Measurements from ENCODE around the gene GRB10. TPM values are rescaled to one million over a fixed set of nuclear protein-coding genes. Genes with fewer than 3 reads are reported as not detected.

Gene GRB10
- total RNA-seq, 4 donors from 2014 or later = 28.5 to 58.0 (median 53.0) TPM

DNA sequence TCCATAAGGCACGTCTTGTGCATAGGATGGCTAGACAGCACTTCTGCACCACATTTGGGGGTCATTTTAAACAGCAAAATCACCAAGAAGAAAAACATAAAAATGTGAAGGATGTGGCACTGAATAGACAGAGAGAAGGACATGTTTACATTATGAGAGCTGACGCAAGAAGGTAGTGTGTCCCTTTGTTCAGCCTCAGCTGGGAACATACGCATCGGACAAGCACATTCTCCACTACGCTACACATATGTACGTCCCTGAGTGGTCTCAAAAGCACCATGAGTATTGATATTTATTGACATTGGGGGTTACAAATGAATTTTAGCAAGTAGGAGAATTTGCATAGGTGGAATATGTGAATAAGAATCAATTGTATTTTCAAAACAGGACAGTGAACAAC is 237.7 kb downstream of the GRB10 start:
- no peak overlapping the region for H3K4me3 ChIP-seq
- 55 to 65% methylated on average over 3 to 6 of the region's 6 CpGs for WGBS, 2 donors (ENCODE audit: low coverage in 1 of 2)
- no peak overlapping the region for H3K27ac ChIP-seq
- ATAC-seq = no peak
- H3K27me3 ChIP-seq = no peaks in the 10 kb centered on the region
- H3K4me1 ChIP-seq = no peaks in the 10 kb centered on the region
- TF ChIP-seq, protein P1, sequence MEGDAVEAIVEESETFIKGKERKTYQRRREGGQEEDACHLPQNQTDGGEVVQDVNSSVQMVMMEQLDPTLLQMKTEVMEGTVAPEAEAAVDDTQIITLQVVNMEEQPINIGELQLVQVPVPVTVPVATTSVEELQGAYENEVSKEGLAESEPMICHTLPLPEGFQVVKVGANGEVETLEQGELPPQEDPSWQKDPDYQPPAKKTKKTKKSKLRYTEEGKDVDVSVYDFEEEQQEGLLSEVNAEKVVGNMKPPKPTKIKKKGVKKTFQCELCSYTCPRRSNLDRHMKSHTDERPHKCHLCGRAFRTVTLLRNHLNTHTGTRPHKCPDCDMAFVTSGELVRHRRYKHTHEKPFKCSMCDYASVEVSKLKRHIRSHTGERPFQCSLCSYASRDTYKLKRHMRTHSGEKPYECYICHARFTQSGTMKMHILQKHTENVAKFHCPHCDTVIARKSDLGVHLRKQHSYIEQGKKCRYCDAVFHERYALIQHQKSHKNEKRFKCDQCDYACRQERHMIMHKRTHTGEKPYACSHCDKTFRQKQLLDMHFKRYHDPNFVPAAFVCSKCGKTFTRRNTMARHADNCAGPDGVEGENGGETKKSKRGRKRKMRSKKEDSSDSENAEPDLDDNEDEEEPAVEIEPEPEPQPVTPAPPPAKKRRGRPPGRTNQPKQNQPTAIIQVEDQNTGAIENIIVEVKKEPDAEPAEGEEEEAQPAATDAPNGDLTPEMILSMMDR (IDR thresholded peaks at IDR 0.05) = no peak
- TF ChIP-seq EP300 (IDR thresholded peaks at IDR 0.05) (no peak), POLR2AphosphoS5 (IDR thresholded peaks at IDR 0.05) (no peak), POLR2A (IDR thresholded peaks at IDR 0.05) (no peak)
- no peaks in the 10 kb centered on the region for H3K36me3 ChIP-seq
- H3K9me3 ChIP-seq = no peaks in the 10 kb centered on the region

DNA sequence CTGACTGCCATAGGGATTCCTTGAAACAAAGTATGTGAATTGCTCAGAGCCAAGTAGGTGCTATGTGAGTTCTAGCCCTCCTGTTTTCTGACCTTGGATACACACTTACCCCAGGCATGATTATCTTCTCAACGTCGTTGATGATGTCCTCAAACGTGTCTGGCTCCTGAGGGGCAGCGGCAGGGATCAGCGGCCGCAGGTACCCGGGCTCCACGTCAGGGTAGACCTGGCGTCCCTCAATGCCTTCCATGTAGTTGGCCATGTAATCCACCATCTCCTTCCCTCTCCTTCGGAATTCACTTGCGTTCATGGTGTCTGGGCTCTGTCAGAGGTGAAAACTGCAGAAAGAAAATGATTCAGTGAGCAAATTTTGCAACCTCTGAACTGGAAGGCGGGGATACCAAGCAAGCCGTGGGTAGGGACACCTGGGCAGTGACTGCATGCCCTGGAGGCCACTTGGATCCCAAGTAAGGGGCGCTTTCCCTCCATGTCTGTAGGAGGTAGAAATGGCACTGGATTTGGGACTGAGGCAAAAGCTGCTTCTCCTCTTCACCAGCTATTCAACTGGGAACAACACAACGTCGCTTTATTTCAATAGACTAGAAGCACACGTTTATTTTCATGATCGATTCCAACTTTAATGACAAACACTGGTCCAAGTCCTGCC is 238.8 kb downstream of the GRB10 start:
- WGBS, 2 donors (ENCODE audit: low coverage in 1 of 2) = 93% methylated on average over 5 to 17 of the region's 18 CpGs
- no peak for ATAC-seq

DNA sequence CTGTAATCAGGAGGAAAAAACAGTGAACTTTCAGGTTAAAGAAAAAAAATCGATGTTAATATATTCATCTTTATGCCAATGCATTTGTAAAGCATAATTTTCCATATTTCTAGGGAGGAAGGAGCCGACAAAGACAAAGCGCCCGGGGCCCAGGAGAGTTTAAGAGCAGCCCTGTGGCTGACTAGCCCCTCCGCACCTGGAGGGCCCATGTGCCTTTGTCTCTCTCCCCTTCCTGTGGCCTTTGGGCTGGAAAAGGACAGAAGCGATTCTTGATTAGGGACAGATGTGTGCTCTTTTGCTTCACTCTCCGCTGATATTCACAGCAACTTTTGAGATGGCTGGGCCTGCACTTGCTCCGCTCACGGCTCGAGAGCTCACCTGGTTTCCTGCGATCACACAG is 240.6 kb downstream of the GRB10 start:
- WGBS, 2 donors (ENCODE audit: low coverage in 1 of 2) = 81 to 93% methylated on average over 10 of the region's 11 CpGs
- TF ChIP-seq EP300 (IDR thresholded peaks at IDR 0.05) = no peak
- TF ChIP-seq POLR2A (IDR thresholded peaks at IDR 0.05) = no peak
- no peak for TF ChIP-seq POLR2AphosphoS5 (IDR thresholded peaks at IDR 0.05)
- TF ChIP-seq, protein P1 (IDR thresholded peaks at IDR 0.05) = no peak

More for the DNA sequence above, 238.8 kb downstream of the GRB10 start:
- Histone ChIP-seq H3K9me3 (no peaks in the 10 kb centered on the region), H3K27ac (no peak overlapping the region), H3K27me3 (peaks cover 9% of the 10 kb centered on the region), H3K4me1 (no peaks in the 10 kb centered on the region), H3K4me3 (no peak overlapping the region), H3K36me3 (no peaks in the 10 kb centered on the region)
- TF ChIP-seq POLR2AphosphoS5 (IDR thresholded peaks at IDR 0.05) = no peak
- no peak for TF ChIP-seq POLR2A (IDR thresholded peaks at IDR 0.05)
- no peak for TF ChIP-seq EP300 (IDR thresholded peaks at IDR 0.05)
- TF ChIP-seq, protein P1 (IDR thresholded peaks at IDR 0.05) = no peak

DNA sequence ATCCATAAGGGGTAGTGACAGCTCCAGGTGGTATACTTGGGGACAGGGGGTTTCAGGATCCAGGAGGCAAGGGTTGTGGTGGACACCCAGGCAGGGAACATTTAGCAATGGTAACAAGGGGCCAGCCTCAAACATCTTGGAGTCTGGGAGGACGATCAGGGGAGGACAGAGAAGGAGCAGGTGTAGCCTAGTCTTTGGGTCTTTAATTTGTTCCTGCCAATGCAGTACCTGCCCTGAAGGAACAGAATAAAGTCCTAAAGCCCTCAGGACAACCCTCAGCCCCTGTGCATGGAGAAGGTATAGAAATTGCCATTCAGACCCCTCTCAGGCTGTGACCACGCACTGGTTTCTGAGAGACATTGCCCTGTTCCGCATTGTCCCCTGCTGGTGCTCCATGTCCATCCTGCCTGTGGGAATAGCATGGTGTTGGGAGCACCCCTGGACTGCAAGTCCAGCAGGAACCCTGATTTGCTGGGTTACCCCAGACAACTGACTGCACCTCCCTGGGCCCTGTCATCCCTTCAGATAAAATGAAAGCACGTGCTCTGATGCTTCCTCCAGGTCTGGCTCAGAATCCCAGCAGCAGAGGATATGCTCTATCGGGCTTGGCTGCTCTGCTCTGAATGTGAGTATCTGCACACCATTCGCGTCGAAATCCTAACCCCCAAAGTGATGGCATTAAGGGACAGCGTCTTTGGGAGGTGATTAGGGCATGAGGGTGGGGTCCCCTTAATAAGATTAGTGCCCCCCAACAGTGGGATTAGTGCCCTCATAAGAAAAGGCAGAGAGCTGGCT is 241.7 kb downstream of the GRB10 start:
- TF ChIP-seq POLR2A (IDR thresholded peaks at IDR 0.05) (no peak), POLR2AphosphoS5 (IDR thresholded peaks at IDR 0.05) (no peak), EP300 (IDR thresholded peaks at IDR 0.05) (no peak)
- TF ChIP-seq, protein P1 (IDR thresholded peaks at IDR 0.05) = no peak
- no peaks in the 10 kb centered on the region for H3K9me3 ChIP-seq
- H3K36me3 ChIP-seq = no peaks in the 10 kb centered on the region
- H3K27me3 ChIP-seq = peaks cover 9% of the 10 kb centered on the region
- H3K4me3 ChIP-seq = no peak overlapping the region
- no peak overlapping the region for H3K27ac ChIP-seq
- no peaks in the 10 kb centered on the region for H3K4me1 ChIP-seq
- 93 to 97% methylated on average over 3 of the region's 9 CpGs for WGBS, 2 donors (ENCODE audit: low coverage in 1 of 2)
- no peak for ATAC-seq

More for the DNA sequence above, 240.6 kb downstream of the GRB10 start:
- H3K4me1 ChIP-seq = no peaks in the 10 kb centered on the region
- peaks cover 9% of the 10 kb centered on the region for H3K27me3 ChIP-seq
- H3K4me3 ChIP-seq = no peak overlapping the region
- no peak for ATAC-seq
- no peaks in the 10 kb centered on the region for H3K36me3 ChIP-seq
- no peaks in the 10 kb centered on the region for H3K9me3 ChIP-seq
- no peak overlapping the region for H3K27ac ChIP-seq

Other genes with a start within 250 kb of the GRB10 start
- gene DDC, start 217.5 kb downstream of the GRB10 start, total RNA-seq = not detected

Measured in gastroesophageal sphincter (tissue), 4 donors.